Activated CD8-positive, alpha-beta memory T cell treated with anti-CD3 and anti-CD28 coated beads for 36 hours (primary cell): ENCODE results near the gene FARP2. TPM values are rescaled to one million over a fixed set of nuclear protein-coding genes. Genes with fewer than 3 reads are reported as not detected.
"Not testable (repeated sequence)": the region's sequence is repeated elsewhere in the genome, so short reads cannot be mapped to it uniquely, and the experiment has no call there.

Experiments used
- CTCF ChIA-PET: fragments of 350-600 bp; sonication (Branson Sonifier 250); formaldehyde crosslinking; loops from one replicate; lab custom pipeline; 2021; ENCODE audit warnings: antibody characterized with exemption; lab: Charles Lee
- POLR2A ChIA-PET: fragments of 350-600 bp; sonication (Branson Sonifier 250); formaldehyde crosslinking; loops from one replicate; lab custom pipeline; 2021; ENCODE audit warnings: antibody characterized with exemption; lab: Charles Lee
- total RNA-seq, 2 experiments: library from RNA; stranded (reverse); gene quantifications; one replicate each; pipeline ENCODE4 v1.2.3, GENCODE V29; 2021

The FARP2 gene
- total RNA-seq, 2 experiments from 2014 or later: 35.5 to 35.9 TPM

- ChIA-PET CTCF (interaction anchor here (0.5 kb wide), 1 partner anchor 15 kb away, joined by 3 read pairs; no protein-coding TSS in a partner anchor), POLR2A (no interaction called here)
Observed at GRCh38 chr2:241430178-241430577, 74.1 kb downstream of the FARP2 start.

GRCh38 chr2:241432824-241433448, 76.9 kb downstream of the FARP2 start:
- CTCF ChIA-PET: interaction anchor here (0.6 kb wide), 1 partner anchor 54 kb away, joined by 4 read pairs; no protein-coding TSS in a partner anchor

GRCh38 chr2:241437179-241437578, 81.1 kb downstream of the FARP2 start:
- ChIA-PET POLR2A (no interaction called here), CTCF (no interaction called here)

More at GRCh38 chr2:241432824-241433448, 76.9 kb downstream of the FARP2 start:
- POLR2A ChIA-PET: interaction anchor here (0.7 kb wide), 1 partner anchor 185 kb away, joined by 4 read pairs; no protein-coding TSS in a partner anchor

- ChIA-PET CTCF (interaction anchor here (0.9 kb wide), 1 partner anchor 13 kb away, joined by 3 read pairs; no protein-coding TSS in a partner anchor), POLR2A (interaction anchor here (0.6 kb wide), 1 partner anchor 261 kb away, joined by 4 read pairs; no protein-coding TSS in a partner anchor)
Observed at GRCh38 chr2:241441492-241441891, 85.4 kb downstream of the FARP2 start.

- POLR2A ChIA-PET: no interaction called here
- CTCF ChIA-PET: interaction anchor here (0.6 to 1.1 kb wide), 3 partner anchors 64 to 293 kb away, joined by 3 read pairs; partner anchors contain the start of genes PPP1R7 and STK25
Observed at GRCh38 chr2:241443486-241444223, 87.6 kb downstream of the FARP2 start.

GRCh38 chr2:241445426-241445825, 89.3 kb downstream of the FARP2 start:
- CTCF ChIA-PET: no interaction called here
- POLR2A ChIA-PET: no interaction called here

GRCh38 chr2:241450092-241450491, 94.0 kb downstream of the FARP2 start:
- CTCF ChIA-PET, POLR2A ChIA-PET: not testable (repeated sequence)

- ChIA-PET CTCF (no interaction called here), POLR2A (no interaction called here)
Observed at GRCh38 chr2:241451840-241452506, 95.9 kb downstream of the FARP2 start.

GRCh38 chr2:241453919-241454318, 97.8 kb downstream of the FARP2 start:
- CTCF ChIA-PET, POLR2A ChIA-PET: not testable (repeated sequence)

- CTCF ChIA-PET: interaction anchor here (0.8 kb wide), 1 partner anchor 13 kb away, joined by 3 read pairs; no protein-coding TSS in a partner anchor
- POLR2A ChIA-PET: no interaction called here
Observed at GRCh38 chr2:241454837-241455485, 98.9 kb downstream of the FARP2 start.

- CTCF ChIA-PET: no interaction called here
- POLR2A ChIA-PET: no interaction called here
Observed at GRCh38 chr2:241456546-241456945, 100.5 kb downstream of the FARP2 start.

GRCh38 chr2:241458687-241459086, 102.6 kb downstream of the FARP2 start:
- ChIA-PET CTCF (no interaction called here), POLR2A (no interaction called here)

- CTCF ChIA-PET: no interaction called here
- POLR2A ChIA-PET: no interaction called here
Observed at GRCh38 chr2:241459520-241459919, 103.4 kb downstream of the FARP2 start.

- CTCF ChIA-PET: no interaction called here
- POLR2A ChIA-PET: no interaction called here
Observed at GRCh38 chr2:241460631-241461030, 104.5 kb downstream of the FARP2 start.

- POLR2A ChIA-PET: no interaction called here
Observed at GRCh38 chr2:241461693-241462677, 105.9 kb downstream of the FARP2 start.

GRCh38 chr2:241463276-241464135, 107.4 kb downstream of the FARP2 start:
- CTCF ChIA-PET: no interaction called here
- POLR2A ChIA-PET: no interaction called here

More at GRCh38 chr2:241461693-241462677, 105.9 kb downstream of the FARP2 start:
- CTCF ChIA-PET: no interaction called here

- CTCF ChIA-PET: no interaction called here
- POLR2A ChIA-PET: no interaction called here
Observed at GRCh38 chr2:241465543-241465942, 109.5 kb downstream of the FARP2 start.
